ENCODE measurements around the gene DDO. TPM values are rescaled to one million over a fixed set of nuclear protein-coding genes. Genes with fewer than 3 reads are reported as not detected.
A peak's percentile ranks its signal among the peaks of the same experiment; 100 is the strongest.

The DDO gene
- total and polyA plus RNA-seq, 2 experiments from 2014 or later, result 0.10 TPM; not detected in 1

GRCh38 chr6:110352563-110353262 lies 62.7 kb downstream of the DDO start:
- DNase-seq (ENCODE audit: low spot score) (no peak), ATAC-seq (peak; percentile 11; the same call in 1 of the 3 replicates)
- H4K20me1 ChIP-seq (replicated peaks; ENCODE audit: insufficient read depth), result no peaks in the 10 kb centered on the region
- no peaks in the 10 kb centered on the region for H3K79me2 ChIP-seq (replicated peaks; ENCODE audit: insufficient read depth)
- H3K4me3 Mint-ChIP-seq, result no peak overlapping the region
- no peaks in the 10 kb centered on the region for H3K36me3 ChIP-seq (ENCODE audit: insufficient read depth)
- TF ChIP-seq, protein P1, sequence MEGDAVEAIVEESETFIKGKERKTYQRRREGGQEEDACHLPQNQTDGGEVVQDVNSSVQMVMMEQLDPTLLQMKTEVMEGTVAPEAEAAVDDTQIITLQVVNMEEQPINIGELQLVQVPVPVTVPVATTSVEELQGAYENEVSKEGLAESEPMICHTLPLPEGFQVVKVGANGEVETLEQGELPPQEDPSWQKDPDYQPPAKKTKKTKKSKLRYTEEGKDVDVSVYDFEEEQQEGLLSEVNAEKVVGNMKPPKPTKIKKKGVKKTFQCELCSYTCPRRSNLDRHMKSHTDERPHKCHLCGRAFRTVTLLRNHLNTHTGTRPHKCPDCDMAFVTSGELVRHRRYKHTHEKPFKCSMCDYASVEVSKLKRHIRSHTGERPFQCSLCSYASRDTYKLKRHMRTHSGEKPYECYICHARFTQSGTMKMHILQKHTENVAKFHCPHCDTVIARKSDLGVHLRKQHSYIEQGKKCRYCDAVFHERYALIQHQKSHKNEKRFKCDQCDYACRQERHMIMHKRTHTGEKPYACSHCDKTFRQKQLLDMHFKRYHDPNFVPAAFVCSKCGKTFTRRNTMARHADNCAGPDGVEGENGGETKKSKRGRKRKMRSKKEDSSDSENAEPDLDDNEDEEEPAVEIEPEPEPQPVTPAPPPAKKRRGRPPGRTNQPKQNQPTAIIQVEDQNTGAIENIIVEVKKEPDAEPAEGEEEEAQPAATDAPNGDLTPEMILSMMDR (conservative IDR thresholded peaks at IDR 0.05; ENCODE audit: low read depth in 2 of 2), result no peak
- TF ChIP-seq ZNF331 (CRISPR knock-in tag; IDR thresholded peaks at IDR 0.05; ENCODE audit: low read depth), result no peak
- TF ChIP-seq EZH2phosphoT487 (IDR thresholded peaks at IDR 0.05; ENCODE audit: unreplicated experiment), result no peak
- TF ChIP-seq NANOG (IDR thresholded peaks at IDR 0.05; ENCODE audit: borderline replicate concordance), result no peak
- TF ChIP-seq EZH2 (IDR thresholded peaks at IDR 0.05; ENCODE audit: low read depth, unreplicated experiment), result no peak
- TF ChIP-seq POLR2AphosphoS5 (IDR thresholded peaks at IDR 0.05; ENCODE audit: low read depth), result no peak
- no peak for TF ChIP-seq JUNB (IDR thresholded peaks at IDR 0.05; ENCODE audit: unreplicated experiment)
- TF ChIP-seq STAT1 (IDR thresholded peaks at IDR 0.05; ENCODE audit: unreplicated experiment), result no peak
- TF ChIP-seq CREB1 (CRISPR knock-in tag; IDR thresholded peaks at IDR 0.05; ENCODE audit: low read depth), result no peak
- TF ChIP-seq, protein P2, sequence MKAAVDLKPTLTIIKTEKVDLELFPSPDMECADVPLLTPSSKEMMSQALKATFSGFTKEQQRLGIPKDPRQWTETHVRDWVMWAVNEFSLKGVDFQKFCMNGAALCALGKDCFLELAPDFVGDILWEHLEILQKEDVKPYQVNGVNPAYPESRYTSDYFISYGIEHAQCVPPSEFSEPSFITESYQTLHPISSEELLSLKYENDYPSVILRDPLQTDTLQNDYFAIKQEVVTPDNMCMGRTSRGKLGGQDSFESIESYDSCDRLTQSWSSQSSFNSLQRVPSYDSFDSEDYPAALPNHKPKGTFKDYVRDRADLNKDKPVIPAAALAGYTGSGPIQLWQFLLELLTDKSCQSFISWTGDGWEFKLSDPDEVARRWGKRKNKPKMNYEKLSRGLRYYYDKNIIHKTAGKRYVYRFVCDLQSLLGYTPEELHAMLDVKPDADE (IDR thresholded peaks at IDR 0.05), result no peak
- TF ChIP-seq ZNF114 (CRISPR knock-in tag; IDR thresholded peaks at IDR 0.05), result no peak
- TF ChIP-seq ZNF462 (CRISPR knock-in tag; IDR thresholded peaks at IDR 0.05), result no peak
- TF ChIP-seq, protein P3, sequence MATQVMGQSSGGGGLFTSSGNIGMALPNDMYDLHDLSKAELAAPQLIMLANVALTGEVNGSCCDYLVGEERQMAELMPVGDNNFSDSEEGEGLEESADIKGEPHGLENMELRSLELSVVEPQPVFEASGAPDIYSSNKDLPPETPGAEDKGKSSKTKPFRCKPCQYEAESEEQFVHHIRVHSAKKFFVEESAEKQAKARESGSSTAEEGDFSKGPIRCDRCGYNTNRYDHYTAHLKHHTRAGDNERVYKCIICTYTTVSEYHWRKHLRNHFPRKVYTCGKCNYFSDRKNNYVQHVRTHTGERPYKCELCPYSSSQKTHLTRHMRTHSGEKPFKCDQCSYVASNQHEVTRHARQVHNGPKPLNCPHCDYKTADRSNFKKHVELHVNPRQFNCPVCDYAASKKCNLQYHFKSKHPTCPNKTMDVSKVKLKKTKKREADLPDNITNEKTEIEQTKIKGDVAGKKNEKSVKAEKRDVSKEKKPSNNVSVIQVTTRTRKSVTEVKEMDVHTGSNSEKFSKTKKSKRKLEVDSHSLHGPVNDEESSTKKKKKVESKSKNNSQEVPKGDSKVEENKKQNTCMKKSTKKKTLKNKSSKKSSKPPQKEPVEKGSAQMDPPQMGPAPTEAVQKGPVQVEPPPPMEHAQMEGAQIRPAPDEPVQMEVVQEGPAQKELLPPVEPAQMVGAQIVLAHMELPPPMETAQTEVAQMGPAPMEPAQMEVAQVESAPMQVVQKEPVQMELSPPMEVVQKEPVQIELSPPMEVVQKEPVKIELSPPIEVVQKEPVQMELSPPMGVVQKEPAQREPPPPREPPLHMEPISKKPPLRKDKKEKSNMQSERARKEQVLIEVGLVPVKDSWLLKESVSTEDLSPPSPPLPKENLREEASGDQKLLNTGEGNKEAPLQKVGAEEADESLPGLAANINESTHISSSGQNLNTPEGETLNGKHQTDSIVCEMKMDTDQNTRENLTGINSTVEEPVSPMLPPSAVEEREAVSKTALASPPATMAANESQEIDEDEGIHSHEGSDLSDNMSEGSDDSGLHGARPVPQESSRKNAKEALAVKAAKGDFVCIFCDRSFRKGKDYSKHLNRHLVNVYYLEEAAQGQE (IDR thresholded peaks at IDR 0.05; ENCODE audit: unreplicated experiment), result no peak
- peak overlapping the region; percentile 39; the same call in 1 of the 2 replicates for H3K4me2 ChIP-seq
- H3K4me1 ChIP-seq (ENCODE audit: insufficient read depth), result peaks cover 49% of the 10 kb centered on the region
- peaks cover 48% of the 10 kb centered on the region for H3K4me1 Mint-ChIP-seq
- no peak overlapping the region for H3K27ac Mint-ChIP-seq
- H3K36me3 Mint-ChIP-seq (ENCODE audit: low read depth), result no peaks in the 10 kb centered on the region; the same call in 2 of the 3 replicates
- H3K27me3 Mint-ChIP-seq (ENCODE audit: insufficient read depth, low read depth, poor library complexity), result peaks cover 24% of the 10 kb centered on the region
- H2AFZ ChIP-seq, result peak overlapping the region; percentile 3; the same call in 1 of the 2 replicates
- no peak overlapping the region for H3K27ac ChIP-seq (ENCODE audit: low read depth)
- H3K4me3 ChIP-seq, result no peak overlapping the region
- H3K9me3 Mint-ChIP-seq, result no peaks in the 10 kb centered on the region
- H3K9me2 ChIP-seq (ENCODE audit: insufficient read depth), result no peaks in the 10 kb centered on the region
- peaks cover 23% of the 10 kb centered on the region for H3K27me3 ChIP-seq (ENCODE audit: insufficient read depth)
- H3F3A ChIP-seq (replicated peaks; ENCODE audit: low read depth), result no peaks in the 10 kb centered on the region
